HG02798 (cell line): ENCODE results near the gene SLC19A1.
A peak's percentile ranks its signal among the peaks of the same experiment; 100 is the strongest.

Experiments
- ATAC-seq: cut with Tn5 transposase; IDR thresholded peaks from one replicate; pipeline ENCODE4 v1.9.1; 2021; ENCODE audit warnings: mild to moderate bottlenecking; ENCODE audit not compliant: unreplicated experiment, poor library complexity

The SLC19A1 gene

DNA sequence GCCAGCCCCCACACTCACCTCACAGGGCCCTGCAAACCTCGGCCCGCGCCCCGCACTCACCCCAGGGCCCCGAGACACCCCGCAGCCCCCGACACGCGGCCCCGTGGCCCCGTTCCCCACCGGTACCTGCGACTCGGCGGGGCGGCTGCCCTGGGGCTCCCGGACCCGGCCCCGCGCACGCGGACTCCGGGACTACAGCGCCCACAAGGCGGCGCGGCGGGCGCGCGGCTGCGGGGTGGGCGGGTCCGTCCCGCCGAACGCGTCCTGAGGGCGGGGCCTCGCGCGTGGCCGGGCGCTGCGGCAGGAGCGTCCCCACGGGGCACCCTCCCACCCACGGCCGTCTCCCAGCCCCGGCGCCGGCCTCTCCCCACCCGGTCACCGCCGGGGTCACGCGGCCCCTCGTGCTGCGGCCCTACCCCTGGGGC lies at the start of gene SLC19A1:
SLC19A1 (minus strand) TSS at position 199 of the 425 bp plus-strand sequence. CDS start 4,481 bp downstream, outside the sequence.
- peak; percentile 67 for ATAC-seq

DNA sequence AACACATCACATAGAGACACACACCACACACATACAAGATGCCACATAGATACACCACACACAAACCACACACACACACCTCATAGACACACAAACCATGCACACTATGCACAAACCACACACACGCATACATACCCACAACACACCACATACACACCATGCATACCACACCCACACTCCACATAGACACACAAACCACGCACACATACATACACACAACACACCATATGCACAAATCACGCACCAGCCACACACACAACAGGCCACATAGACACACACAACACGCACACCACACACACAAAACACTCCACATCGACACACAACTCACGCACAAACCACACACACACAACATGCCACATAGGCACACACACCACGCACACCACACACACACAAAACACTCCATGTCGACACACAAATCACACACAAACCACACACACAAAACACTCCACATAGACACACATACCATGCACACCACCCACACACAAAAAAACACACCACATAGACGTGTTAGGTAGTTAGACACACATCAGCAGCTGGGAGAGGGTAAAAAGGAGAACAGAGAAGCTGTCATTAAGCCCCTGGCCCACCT lies 49.5 kb upstream of the SLC19A1 start:
- no peak for ATAC-seq

DNA sequence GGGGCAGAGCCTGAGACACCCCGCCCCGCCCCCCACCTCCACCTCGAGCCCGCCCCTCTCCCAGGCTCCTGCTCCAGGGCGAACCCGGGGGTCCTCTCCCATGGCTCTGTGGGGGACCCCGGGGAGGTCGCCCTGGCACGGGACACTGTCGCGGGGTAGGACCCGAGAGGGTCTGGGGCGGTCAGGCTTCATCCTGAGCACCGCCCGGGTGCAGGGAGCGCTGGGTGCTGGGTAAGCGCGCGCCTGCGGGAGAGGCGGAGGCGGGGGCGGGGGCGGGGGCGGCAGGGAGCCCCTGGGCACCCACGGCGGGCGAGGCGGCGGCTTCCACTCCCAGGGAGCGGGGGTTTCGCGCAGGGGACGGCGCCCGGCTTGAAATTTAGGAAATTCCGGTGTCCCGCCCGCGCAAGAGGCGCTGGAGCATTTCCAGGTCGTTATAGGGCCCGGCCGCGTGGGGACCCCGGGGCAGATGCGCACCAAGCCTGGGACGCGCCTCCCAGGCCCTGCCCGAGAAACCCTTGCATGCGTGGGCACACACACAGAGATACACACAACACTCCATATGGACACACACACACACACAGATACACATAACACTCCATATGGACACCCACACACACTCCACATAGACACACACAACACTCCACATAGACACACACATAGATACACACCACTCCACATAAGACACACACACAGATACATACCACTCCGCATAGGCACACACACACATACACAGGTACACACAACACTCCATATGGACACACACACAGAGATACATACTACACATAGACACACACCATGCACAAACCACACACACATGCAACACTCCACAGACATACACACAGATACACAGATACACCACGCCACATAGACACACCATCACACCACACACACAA lies 48.7 kb upstream of the SLC19A1 start:
- ATAC-seq: peak; percentile 29

GRCh38 chr21:45590246-45590725 lies 48.0 kb upstream of the SLC19A1 start:
- peak; percentile 26 for ATAC-seq

DNA sequence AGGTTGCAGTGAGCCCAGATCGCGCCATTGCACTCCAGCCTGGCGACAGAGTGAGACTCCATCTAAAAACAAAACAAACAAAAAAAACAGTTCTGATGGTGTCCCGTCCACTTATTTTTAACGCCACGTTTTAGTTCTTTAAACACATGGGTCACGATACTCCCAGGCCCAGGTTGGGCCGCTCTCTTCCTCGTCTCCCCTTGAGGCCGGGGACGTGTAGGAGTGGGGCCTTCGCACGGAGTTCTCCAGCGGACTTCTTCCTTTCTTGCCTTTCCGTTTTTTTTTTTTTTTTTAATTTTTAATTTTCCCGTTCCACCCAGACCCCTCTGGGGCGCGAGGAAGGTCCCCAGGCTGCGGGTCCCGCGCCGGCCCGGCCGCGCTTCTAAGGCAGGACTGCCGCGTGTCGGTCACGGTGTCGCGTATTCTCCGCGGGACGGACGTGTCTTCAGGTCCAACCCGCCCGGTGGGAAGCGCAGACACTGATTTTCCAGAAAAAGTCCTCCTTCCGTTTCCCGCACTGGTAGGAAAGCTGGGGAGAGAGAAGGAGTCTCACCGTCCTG lies 47.5 kb upstream of the SLC19A1 start:
- no peak for ATAC-seq

GRCh38 chr21:45588871-45589491 lies 46.7 kb upstream of the SLC19A1 start:
- ATAC-seq: no peak

GRCh38 chr21:45588086-45588825 lies 46.0 kb upstream of the SLC19A1 start:
- ATAC-seq: no peak

DNA sequence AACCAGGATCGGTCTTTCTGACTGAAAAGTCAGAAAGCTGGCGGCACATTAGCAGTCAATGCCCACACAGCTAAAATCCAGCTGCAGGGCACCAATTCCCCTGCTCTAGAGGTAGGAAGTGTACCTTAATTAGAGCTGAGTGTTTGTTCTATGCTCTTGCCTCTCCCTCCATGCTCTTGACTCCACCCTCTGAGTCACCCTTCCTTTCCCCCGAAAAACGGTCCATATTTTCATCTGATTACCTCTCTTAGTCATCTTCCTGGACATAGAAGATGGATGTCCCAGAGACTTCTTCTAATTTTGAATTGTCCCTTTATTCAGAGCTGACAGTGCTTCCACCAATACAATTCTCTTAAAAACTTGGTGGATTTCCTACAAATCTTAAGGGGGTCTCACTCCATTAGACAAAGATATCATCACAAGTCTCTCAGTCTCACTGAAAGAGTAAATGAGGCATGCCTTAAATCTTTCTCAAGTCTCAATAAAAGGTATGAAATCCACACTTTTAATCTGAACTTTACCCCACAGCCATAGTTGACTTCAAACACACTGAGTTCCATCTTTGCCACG lies 44.1 kb upstream of the SLC19A1 start:
- ATAC-seq: no peak

DNA sequence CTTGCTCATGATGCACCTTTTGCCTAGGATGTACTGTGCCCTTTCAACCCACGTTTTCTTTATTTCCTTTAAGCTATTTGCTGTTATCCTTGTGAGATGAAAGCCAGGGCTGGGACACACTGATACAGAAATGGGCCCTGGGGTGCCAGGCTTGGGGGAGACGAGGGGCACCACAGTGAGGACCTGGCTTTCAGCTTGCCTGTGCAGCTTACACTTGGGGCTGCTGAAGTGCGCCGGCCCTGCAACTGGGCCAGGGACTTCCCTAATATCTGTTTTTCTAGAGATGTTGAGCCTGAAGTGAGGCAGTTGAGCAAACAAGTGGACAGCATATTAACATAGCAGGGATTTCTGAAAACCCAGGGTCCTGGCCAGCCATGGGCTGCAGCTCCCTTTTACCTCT lies 42.5 kb upstream of the SLC19A1 start:
- ATAC-seq: no peak

DNA sequence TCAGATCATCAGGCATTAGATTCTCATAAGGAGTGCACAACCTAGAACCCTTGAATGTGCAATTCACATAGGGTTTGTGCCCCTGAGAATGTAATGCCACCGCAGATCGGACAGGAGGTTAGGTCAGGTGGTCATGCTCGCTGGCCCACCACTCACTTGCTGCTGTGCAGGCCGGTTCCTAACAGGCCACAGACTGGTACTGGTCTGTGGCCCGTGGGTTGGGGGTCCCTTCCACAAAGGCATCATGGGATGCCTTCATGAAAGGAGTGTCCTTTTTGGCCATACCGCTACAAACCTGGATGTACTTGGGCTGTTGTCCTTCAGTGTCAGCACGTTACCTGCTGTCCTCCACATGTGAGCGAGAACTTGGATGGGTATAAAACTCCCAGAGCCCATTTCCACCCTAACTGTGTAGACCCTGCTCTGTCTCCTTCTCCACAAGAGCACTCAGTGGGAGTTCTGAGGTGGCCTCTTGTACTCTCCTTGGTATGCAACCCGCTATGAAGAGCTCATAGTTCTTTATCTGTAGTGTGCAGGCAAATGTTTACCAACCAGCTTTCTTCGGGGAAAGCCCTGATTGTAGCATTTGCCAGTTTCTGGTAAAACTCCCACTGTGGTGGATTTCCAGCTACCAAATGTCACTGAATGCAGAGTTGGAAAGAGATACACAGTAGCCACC lies 41.7 kb upstream of the SLC19A1 start:
- no peak for ATAC-seq

GRCh38 chr21:45582128-45582527 lies 39.9 kb upstream of the SLC19A1 start:
- ATAC-seq: no peak

- no peak for ATAC-seq
Observed at GRCh38 chr21:45581322-45581712, 39.1 kb upstream of the SLC19A1 start.

DNA sequence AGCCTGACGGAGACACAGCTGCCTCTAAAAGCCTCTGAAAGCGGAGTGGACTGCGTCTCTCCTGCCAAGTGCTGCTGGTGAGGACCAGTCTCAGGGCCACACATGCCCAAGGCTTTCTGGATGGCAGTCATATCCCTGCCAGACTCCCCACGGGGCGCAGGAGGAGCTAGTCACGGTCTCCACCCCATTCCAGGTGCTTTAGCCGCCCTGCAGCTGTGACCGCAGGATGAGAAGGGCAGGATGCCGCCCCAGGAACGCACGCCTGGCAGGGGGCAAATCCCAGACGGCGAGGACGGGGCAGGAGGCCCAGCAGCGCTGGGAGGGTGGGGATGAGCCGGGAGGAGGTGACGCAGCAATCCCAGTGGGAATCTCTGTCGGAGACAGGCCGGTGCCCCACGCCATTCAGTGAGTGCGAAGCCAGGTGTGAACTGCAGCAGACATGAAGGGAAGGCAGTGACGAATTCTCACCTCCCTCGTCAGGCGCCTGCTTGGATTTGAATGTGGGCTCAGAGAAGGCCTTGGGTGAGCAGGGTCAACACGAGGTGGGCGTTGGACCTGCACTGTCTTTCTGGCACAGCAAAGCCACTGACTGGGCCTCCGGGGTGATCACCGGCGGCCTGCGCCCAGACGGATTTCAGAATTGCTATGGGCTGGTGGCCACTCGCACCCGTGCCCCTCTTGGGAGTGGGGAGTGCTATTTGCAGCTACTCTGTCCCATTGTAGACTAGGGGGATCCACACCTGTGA lies 38.5 kb upstream of the SLC19A1 start:
- no peak for ATAC-seq

DNA sequence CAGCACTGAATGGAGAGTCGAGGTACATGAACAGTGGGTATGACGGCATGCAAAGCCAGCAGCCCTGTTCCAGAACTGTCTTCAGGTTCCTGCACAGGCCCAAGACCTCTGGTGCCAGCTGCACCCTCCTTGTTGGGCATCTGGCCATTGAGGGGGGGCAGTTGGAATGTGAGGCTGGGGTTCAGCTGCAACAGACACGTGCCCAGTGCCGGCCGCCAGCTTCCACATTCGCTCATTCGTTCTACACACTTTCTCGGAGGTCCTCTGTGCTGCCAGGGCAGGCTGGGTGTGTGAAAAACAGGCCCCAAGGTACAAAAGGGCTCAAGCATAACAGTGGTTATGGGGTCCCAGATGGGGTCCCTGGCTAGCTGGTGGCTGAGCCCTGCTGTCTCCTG lies 37.9 kb upstream of the SLC19A1 start:
- ATAC-seq: no peak

DNA sequence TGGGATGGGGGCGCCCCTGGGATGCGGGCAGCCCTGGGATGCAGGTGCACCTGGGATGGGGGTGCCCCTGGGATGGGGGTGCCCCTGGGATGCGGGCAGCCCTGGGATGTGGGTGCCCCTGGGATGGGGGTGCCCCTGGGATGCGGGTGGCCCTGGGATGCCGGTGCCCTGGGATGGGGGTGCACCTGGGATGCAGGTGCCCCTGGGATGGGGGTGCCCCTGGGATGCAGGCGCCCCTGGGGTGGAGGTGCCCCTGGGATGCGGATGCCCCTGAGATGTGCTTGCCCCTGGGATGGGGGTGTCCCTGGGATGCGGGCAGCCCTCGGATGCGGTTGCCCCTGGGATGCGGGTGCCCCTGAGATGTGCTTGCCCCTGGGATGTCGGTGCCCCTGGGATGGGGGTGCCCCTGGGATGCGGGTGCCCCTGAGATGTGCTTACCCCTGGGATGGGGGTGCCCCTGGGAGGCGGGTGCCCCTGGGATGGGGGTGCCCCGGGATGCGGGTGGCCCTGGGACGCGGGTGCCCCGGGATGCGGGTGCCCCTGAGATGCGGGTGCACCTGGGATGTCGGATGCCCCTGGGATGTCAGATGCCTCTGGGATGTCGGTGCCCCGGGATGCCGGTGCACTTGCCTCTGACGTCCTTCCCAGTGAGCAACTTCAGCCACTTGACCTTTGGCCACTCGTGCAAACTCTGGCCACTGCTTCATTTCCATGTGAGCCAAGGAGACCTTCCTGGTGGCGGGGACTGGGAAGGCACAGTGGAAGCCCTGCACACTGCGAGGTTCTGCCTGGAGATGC lies 37.3 kb upstream of the SLC19A1 start:
- no peak for ATAC-seq

- ATAC-seq: no peak
Observed at GRCh38 chr21:45578811-45579381, 36.7 kb upstream of the SLC19A1 start.

- no peak for ATAC-seq
Observed at GRCh38 chr21:45578176-45578801, 36.0 kb upstream of the SLC19A1 start.
